WTC11 (cell line): Measurements from ENCODE around the gene FANK1. TPM values are rescaled to one million over a fixed set of nuclear protein-coding genes. Genes with fewer than 3 reads are reported as not detected.
"Not testable (repeated sequence)": the region's sequence is repeated elsewhere in the genome, so short reads cannot be mapped to it uniquely, and the experiment has no call there.

Experiments
- ATAC-seq: fragments of 200-7000 bp; cut with Tn5 transposase; 2 replicates; pipeline ENCODE4 v1.10.0; 2021; ENCODE audit warnings: mild to moderate bottlenecking, moderate library complexity
- Bru-seq: library from RNA; stranded (reverse); fragments of 400-500 nt; gene quantifications from one replicate; lab custom pipeline; 2021; lab: Mats Ljungman, UMichigan
- CTCF ChIA-PET: fragments of 300-600 bp; sonication (Branson Sonifier 250); formaldehyde crosslinking; loops from one replicate; lab custom pipeline; 2021; ENCODE audit warnings: antibody characterized with exemption; lab: Charles Lee
- POLR2A ChIA-PET: fragments of 350-600 bp; sonication (Branson Sonifier 250); formaldehyde crosslinking; loops from one replicate; lab custom pipeline; 2021; ENCODE audit warnings: antibody characterized with exemption; lab: Charles Lee
- DNase-seq: peaks from one replicate; pipeline ENCODE4 v3.0.0; 2021; ENCODE audit warnings: low spot score
- H3K27ac Mint-ChIP-seq: 2 replicates; pipeline ENCODE4 v1.8.0; 2021; ENCODE audit warnings: mixed read lengths
- H3K27me3 Mint-ChIP-seq: 2 replicates; pipeline ENCODE4 v1.8.0; 2021; ENCODE audit warnings: low read depth, mild to moderate bottlenecking, moderate library complexity, mixed read lengths
- H3K36me3 Mint-ChIP-seq: 2 replicates; pipeline ENCODE4 v1.8.0; 2021; ENCODE audit warnings: mixed read lengths
- H3K4me1 Mint-ChIP-seq: 2 replicates; pipeline ENCODE4 v1.8.0; 2022; ENCODE audit warnings: mixed read lengths
- H3K4me3 Mint-ChIP-seq: 2 replicates; pipeline ENCODE4 v1.8.0; 2021; ENCODE audit warnings: mild to moderate bottlenecking, moderate library complexity, mixed read lengths
- H3K9me3 Mint-ChIP-seq: 2 replicates; pipeline ENCODE4 v1.8.0; 2021; ENCODE audit warnings: mixed read lengths
- ATF1 ChIP-seq: sonication (generic); formaldehyde crosslinking; IDR thresholded peaks from 2 replicates; pipeline ENCODE4 v1.8.1; 2023; ENCODE audit warnings: mild to moderate bottlenecking, moderate library complexity, missing genetic modification reagents
- CREM ChIP-seq: sonication (generic); formaldehyde crosslinking; IDR thresholded peaks from 2 replicates; pipeline ENCODE4 v1.8.1; 2022; ENCODE audit warnings: mild to moderate bottlenecking, missing genetic modification reagents, moderate library complexity
- NR2C2 ChIP-seq: sonication (generic); formaldehyde crosslinking; IDR thresholded peaks from 2 replicates; pipeline ENCODE4 v1.8.0; 2022; ENCODE audit warnings: mild to moderate bottlenecking, missing genetic modification reagents
- PRRX2 ChIP-seq: fragments of 250-450 bp; sonication (Bioruptor Pico); IDR thresholded peaks from 2 replicates; pipeline ENCODE4 v1.8.0; 2021; ENCODE audit warnings: mild to moderate bottlenecking
- SMAD4 ChIP-seq: sonication (generic); formaldehyde crosslinking; IDR thresholded peaks from 2 replicates; pipeline ENCODE4 v1.8.0; 2022; ENCODE audit warnings: mild to moderate bottlenecking, missing genetic modification reagents
- TP53 ChIP-seq: sonication (generic); formaldehyde crosslinking; IDR thresholded peaks from 2 replicates; pipeline ENCODE4 v1.8.1; 2023; ENCODE audit warnings: mild to moderate bottlenecking, missing genetic modification reagents
- ZNF121 ChIP-seq: sonication (generic); formaldehyde crosslinking; IDR thresholded peaks from 2 replicates; pipeline ENCODE4 v1.8.0; 2023; ENCODE audit warnings: missing genetic modification reagents
- ZNF317 ChIP-seq: sonication (generic); formaldehyde crosslinking; IDR thresholded peaks from 2 replicates; pipeline ENCODE4 v1.8.1; 2023; ENCODE audit warnings: low read depth, mild to moderate bottlenecking, moderate library complexity, missing genetic modification reagents, borderline replicate concordance
- long read RNA-seq, 3 experiments: library from RNA in 1 of 3; library from capped mRNA in 1 of 3; library from polyadenylated mRNA in 1 of 3; unstranded in 2 of 3; stranded (forward) in 1 of 3; transcript quantifications; one replicate each; pipeline ENCODE4 v2.0.0, GENCODE V29; 2021
- total RNA-seq: library from RNA; stranded (reverse); gene quantifications from 3 replicates; pipeline ENCODE4 v1.2.3, GENCODE V29; 2021
- TF ChIP-seq, protein P1 (sequence below): sonication (generic); formaldehyde crosslinking; IDR thresholded peaks from 2 replicates; pipeline ENCODE4 v1.8.0; 2023; ENCODE audit warnings: missing genetic modification reagents, mild to moderate bottlenecking, borderline replicate concordance
- TF ChIP-seq, protein P2 (sequence below): sonication (generic); formaldehyde crosslinking; conservative IDR thresholded peaks from 2 replicates; pipeline ENCODE4 v1.8.1; 2023; ENCODE audit warnings: mild to moderate bottlenecking, low read depth, missing genetic modification reagents, moderate library complexity
- TF ChIP-seq, protein P3 (sequence below): sonication (generic); formaldehyde crosslinking; IDR thresholded peaks from 2 replicates; pipeline ENCODE4 v1.8.1; 2022; ENCODE audit warnings: mild to moderate bottlenecking, moderate library complexity, missing genetic modification reagents
- TF ChIP-seq, protein P4 (sequence below): fragments of 200-600 bp; IDR thresholded peaks from 2 replicates; pipeline ENCODE4 v1.8.0; 2022; ENCODE audit warnings: antibody characterized with exemption
- TF ChIP-seq, protein P5 (sequence below): sonication (generic); formaldehyde crosslinking; IDR thresholded peaks from 2 replicates; pipeline ENCODE4 v1.8.0; 2022; ENCODE audit warnings: mild to moderate bottlenecking, missing genetic modification reagents
- TF ChIP-seq, protein P6 (sequence below): sonication (generic); formaldehyde crosslinking; IDR thresholded peaks from 2 replicates; pipeline ENCODE4 v1.8.1; 2022; ENCODE audit warnings: low read depth, missing genetic modification reagents, borderline replicate concordance
- TF ChIP-seq, protein P7 (sequence below): sonication (generic); formaldehyde crosslinking; IDR thresholded peaks from 2 replicates; pipeline ENCODE4 v1.8.1; 2023; ENCODE audit warnings: mild to moderate bottlenecking, moderate library complexity, missing genetic modification reagents

The FANK1 gene, protein sequence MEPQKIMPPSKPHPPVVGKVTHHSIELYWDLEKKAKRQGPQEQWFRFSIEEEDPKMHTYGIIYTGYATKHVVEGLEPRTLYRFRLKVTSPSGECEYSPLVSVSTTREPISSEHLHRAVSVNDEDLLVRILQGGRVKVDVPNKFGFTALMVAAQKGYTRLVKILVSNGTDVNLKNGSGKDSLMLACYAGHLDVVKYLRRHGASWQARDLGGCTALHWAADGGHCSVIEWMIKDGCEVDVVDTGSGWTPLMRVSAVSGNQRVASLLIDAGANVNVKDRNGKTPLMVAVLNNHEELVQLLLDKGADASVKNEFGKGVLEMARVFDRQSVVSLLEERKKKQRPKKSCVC
- total RNA-seq: 1.8 to 3.4 TPM (median 2.8 TPM) in 3 replicates
- Bru-seq, nascent RNA: percentile 38 among the genes with signal in this experiment
- long read RNA-seq, experiment 1, partial matches to known transcripts: 1 of 5 reads
- long read RNA-seq, experiment 1, other reads (novel, unspliced or antisense): 4 of 5 reads
- long read RNA-seq, experiment 2, partial matches to known transcripts: 0 of 1 reads
- long read RNA-seq, experiment 2, other reads (novel, unspliced or antisense): 1 of 1 reads
- long read RNA-seq, experiment 3, partial matches to known transcripts: 0 of 2 reads
- long read RNA-seq, experiment 3, other reads (novel, unspliced or antisense): 2 of 2 reads

DNA sequence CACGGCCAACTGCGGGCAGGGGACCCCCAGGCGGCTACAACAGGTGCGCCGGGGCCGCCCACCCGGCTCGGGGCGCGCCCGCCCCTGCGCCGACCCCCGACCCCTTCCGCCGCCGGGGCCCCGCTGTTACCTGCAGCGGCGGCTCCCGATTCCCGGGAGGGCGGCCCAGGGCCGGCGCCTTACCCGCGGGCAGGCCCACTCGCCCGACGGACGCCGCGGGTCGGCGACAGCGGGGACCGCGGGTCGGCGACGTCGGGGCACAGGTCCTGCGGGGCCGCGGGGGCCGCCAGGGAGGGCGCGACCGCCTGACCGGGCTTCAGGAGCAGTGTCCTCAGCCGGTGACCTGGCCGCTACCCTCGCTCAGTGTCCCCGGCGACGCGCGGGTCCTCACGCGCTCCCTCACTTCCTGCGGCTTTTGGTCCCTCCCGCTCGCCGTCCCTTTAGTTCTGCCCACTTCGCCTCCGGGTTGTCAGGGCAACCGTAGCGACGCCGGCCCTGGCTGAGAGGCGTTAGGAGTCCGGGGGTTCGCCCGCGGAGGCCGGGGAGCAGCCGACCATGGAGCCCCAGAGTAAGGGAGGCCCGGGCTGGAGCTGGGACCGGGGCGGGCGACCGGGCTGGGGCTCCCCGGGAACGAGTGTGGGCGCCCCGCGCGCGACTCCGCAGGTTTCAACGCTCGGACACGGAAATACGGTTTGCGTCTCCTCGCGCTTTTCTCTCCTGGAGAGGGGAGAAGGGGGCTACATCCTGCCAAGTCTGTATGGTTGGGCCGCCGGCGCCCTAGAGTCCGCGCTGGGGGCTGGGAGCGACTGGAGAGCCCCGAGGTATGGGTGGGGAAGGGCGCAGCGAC is at the start of gene FANK1:
TSS of gene FANK1 (plus strand) at position 477 of the 847 bp plus-strand sequence. CDS start at position 556, 79 bp downstream.
- H3K36me3 Mint-ChIP-seq, H3K9me3 Mint-ChIP-seq, CTCF ChIA-PET, POLR2A ChIA-PET: not testable (repeated sequence)
- Mint-ChIP-seq H3K27me3 (peaks cover 21% of the 10 kb centered on the region), H3K4me1 (peaks cover 40% of the 10 kb centered on the region), H3K4me3 (peak within 1 kb of the TSS; percentile 87), H3K27ac (peak within 1 kb of the TSS; percentile 95)
- ATAC-seq (peak; percentile 78), DNase-seq (peak; percentile 84)
- TF ChIP-seq TP53 (CRISPR knock-in tag) (peak; percentile 3; the same call in 1 of the 2 replicates), ATF1 (CRISPR knock-in tag) (0 out of 2 replicates have a peak, but pooled peaks have one; percentile 14)
- TF ChIP-seq, protein P1, sequence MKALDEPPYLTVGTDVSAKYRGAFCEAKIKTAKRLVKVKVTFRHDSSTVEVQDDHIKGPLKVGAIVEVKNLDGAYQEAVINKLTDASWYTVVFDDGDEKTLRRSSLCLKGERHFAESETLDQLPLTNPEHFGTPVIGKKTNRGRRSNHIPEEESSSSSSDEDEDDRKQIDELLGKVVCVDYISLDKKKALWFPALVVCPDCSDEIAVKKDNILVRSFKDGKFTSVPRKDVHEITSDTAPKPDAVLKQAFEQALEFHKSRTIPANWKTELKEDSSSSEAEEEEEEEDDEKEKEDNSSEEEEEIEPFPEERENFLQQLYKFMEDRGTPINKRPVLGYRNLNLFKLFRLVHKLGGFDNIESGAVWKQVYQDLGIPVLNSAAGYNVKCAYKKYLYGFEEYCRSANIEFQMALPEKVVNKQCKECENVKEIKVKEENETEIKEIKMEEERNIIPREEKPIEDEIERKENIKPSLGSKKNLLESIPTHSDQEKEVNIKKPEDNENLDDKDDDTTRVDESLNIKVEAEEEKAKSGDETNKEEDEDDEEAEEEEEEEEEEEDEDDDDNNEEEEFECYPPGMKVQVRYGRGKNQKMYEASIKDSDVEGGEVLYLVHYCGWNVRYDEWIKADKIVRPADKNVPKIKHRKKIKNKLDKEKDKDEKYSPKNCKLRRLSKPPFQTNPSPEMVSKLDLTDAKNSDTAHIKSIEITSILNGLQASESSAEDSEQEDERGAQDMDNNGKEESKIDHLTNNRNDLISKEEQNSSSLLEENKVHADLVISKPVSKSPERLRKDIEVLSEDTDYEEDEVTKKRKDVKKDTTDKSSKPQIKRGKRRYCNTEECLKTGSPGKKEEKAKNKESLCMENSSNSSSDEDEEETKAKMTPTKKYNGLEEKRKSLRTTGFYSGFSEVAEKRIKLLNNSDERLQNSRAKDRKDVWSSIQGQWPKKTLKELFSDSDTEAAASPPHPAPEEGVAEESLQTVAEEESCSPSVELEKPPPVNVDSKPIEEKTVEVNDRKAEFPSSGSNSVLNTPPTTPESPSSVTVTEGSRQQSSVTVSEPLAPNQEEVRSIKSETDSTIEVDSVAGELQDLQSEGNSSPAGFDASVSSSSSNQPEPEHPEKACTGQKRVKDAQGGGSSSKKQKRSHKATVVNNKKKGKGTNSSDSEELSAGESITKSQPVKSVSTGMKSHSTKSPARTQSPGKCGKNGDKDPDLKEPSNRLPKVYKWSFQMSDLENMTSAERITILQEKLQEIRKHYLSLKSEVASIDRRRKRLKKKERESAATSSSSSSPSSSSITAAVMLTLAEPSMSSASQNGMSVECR: peak; percentile 72; the same call in 1 of the 2 replicates

DNA sequence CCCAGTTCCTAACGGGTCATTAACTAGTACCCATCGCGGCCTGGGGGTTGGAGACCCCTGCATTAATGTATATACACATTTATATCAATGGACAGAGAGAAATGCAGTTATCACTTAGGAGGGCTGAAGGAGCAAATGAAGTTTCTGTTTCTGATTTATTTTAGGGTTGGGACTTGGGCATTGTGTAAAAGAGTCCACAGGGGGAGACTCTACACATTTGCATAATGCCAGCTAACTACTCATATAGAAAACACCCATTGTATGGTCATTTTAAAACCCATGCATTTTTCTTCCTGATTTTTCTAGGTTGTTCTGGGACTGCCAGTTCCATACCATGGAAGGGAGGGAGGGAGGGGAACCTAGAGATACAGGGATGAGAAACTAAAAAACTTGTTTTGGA is 49.5 kb upstream of the FANK1 start:
- Mint-ChIP-seq H3K4me1 (no peaks in the 10 kb centered on the region), H3K36me3 (peaks cover 38% of the 10 kb centered on the region), H3K27me3 (no peaks in the 10 kb centered on the region), H3K4me3 (no peak overlapping the region), H3K27ac (no peak overlapping the region), H3K9me3 (0 out of 2 replicates have a peak, but pooled peaks cover 3% of the 10 kb centered on the region)
- POLR2A ChIA-PET: no interaction called here
- CTCF ChIA-PET: no interaction called here
- no peak for DNase-seq
- ATAC-seq: no peak
- TF ChIP-seq, protein P2, sequence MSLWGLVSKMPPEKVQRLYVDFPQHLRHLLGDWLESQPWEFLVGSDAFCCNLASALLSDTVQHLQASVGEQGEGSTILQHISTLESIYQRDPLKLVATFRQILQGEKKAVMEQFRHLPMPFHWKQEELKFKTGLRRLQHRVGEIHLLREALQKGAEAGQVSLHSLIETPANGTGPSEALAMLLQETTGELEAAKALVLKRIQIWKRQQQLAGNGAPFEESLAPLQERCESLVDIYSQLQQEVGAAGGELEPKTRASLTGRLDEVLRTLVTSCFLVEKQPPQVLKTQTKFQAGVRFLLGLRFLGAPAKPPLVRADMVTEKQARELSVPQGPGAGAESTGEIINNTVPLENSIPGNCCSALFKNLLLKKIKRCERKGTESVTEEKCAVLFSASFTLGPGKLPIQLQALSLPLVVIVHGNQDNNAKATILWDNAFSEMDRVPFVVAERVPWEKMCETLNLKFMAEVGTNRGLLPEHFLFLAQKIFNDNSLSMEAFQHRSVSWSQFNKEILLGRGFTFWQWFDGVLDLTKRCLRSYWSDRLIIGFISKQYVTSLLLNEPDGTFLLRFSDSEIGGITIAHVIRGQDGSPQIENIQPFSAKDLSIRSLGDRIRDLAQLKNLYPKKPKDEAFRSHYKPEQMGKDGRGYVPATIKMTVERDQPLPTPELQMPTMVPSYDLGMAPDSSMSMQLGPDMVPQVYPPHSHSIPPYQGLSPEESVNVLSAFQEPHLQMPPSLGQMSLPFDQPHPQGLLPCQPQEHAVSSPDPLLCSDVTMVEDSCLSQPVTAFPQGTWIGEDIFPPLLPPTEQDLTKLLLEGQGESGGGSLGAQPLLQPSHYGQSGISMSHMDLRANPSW (CRISPR knock-in tag): no peak
- TF ChIP-seq ZNF121 (CRISPR knock-in tag) (no peak), PRRX2 (no peak), SMAD4 (CRISPR knock-in tag) (no peak), ZNF317 (CRISPR knock-in tag) (no peak), NR2C2 (no peak), CREM (CRISPR knock-in tag) (no peak), TP53 (CRISPR knock-in tag) (no peak)
- TF ChIP-seq, protein P3, sequence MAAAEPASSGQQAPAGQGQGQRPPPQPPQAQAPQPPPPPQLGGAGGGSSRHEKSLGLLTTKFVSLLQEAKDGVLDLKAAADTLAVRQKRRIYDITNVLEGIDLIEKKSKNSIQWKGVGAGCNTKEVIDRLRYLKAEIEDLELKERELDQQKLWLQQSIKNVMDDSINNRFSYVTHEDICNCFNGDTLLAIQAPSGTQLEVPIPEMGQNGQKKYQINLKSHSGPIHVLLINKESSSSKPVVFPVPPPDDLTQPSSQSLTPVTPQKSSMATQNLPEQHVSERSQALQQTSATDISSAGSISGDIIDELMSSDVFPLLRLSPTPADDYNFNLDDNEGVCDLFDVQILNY (CRISPR knock-in tag): no peak
- TF ChIP-seq, protein P4, sequence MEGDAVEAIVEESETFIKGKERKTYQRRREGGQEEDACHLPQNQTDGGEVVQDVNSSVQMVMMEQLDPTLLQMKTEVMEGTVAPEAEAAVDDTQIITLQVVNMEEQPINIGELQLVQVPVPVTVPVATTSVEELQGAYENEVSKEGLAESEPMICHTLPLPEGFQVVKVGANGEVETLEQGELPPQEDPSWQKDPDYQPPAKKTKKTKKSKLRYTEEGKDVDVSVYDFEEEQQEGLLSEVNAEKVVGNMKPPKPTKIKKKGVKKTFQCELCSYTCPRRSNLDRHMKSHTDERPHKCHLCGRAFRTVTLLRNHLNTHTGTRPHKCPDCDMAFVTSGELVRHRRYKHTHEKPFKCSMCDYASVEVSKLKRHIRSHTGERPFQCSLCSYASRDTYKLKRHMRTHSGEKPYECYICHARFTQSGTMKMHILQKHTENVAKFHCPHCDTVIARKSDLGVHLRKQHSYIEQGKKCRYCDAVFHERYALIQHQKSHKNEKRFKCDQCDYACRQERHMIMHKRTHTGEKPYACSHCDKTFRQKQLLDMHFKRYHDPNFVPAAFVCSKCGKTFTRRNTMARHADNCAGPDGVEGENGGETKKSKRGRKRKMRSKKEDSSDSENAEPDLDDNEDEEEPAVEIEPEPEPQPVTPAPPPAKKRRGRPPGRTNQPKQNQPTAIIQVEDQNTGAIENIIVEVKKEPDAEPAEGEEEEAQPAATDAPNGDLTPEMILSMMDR: no peak
- TF ChIP-seq, protein P5, sequence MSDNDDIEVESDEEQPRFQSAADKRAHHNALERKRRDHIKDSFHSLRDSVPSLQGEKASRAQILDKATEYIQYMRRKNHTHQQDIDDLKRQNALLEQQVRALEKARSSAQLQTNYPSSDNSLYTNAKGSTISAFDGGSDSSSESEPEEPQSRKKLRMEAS (CRISPR knock-in tag): no peak
- TF ChIP-seq, protein P6, sequence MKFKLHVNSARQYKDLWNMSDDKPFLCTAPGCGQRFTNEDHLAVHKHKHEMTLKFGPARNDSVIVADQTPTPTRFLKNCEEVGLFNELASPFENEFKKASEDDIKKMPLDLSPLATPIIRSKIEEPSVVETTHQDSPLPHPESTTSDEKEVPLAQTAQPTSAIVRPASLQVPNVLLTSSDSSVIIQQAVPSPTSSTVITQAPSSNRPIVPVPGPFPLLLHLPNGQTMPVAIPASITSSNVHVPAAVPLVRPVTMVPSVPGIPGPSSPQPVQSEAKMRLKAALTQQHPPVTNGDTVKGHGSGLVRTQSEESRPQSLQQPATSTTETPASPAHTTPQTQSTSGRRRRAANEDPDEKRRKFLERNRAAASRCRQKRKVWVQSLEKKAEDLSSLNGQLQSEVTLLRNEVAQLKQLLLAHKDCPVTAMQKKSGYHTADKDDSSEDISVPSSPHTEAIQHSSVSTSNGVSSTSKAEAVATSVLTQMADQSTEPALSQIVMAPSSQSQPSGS: no peak
- TF ChIP-seq, protein P7, sequence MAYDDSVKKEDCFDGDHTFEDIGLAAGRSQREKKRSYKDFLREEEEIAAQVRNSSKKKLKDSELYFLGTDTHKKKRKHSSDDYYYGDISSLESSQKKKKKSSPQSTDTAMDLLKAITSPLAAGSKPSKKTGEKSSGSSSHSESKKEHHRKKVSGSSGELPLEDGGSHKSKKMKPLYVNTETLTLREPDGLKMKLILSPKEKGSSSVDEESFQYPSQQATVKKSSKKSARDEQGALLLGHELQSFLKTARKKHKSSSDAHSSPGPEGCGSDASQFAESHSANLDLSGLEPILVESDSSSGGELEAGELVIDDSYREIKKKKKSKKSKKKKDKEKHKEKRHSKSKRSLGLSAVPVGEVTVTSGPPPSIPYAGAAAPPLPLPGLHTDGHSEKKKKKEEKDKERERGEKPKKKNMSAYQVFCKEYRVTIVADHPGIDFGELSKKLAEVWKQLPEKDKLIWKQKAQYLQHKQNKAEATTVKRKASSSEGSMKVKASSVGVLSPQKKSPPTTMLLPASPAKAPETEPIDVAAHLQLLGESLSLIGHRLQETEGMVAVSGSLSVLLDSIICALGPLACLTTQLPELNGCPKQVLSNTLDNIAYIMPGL (CRISPR knock-in tag): no peak
